ENCODE results near the gene DMD.

DMD gene

DNA sequence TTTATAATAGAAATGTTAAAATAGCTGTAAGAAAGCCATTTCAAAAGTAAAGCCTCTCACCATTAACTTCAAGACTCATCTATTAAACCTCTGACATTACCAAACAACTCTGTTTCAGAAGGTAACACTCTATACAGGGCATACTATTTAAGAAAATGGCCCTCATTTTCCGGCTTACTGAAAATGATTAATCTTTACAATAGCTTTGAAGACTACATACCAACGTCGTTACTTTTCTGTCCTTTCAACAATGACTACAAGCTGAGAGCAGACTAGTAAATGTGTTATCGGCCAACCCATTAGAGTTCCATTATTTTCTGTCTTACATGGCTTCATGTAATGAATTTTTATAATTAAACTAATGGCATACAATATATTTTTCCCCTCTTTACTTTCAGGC is 1545.9 kb downstream of the DMD start:
- no peak for DNase-seq (ENCODE audit: low read depth)
- TF ChIP-seq, protein P1, sequence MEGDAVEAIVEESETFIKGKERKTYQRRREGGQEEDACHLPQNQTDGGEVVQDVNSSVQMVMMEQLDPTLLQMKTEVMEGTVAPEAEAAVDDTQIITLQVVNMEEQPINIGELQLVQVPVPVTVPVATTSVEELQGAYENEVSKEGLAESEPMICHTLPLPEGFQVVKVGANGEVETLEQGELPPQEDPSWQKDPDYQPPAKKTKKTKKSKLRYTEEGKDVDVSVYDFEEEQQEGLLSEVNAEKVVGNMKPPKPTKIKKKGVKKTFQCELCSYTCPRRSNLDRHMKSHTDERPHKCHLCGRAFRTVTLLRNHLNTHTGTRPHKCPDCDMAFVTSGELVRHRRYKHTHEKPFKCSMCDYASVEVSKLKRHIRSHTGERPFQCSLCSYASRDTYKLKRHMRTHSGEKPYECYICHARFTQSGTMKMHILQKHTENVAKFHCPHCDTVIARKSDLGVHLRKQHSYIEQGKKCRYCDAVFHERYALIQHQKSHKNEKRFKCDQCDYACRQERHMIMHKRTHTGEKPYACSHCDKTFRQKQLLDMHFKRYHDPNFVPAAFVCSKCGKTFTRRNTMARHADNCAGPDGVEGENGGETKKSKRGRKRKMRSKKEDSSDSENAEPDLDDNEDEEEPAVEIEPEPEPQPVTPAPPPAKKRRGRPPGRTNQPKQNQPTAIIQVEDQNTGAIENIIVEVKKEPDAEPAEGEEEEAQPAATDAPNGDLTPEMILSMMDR (IDR thresholded peaks at IDR 0.05; ENCODE audit: low read depth, low read length, missing control alignments) = no peak
- no peak overlapping the region for H3K4me3 ChIP-seq (ENCODE audit: low read depth, low read length)

DNA sequence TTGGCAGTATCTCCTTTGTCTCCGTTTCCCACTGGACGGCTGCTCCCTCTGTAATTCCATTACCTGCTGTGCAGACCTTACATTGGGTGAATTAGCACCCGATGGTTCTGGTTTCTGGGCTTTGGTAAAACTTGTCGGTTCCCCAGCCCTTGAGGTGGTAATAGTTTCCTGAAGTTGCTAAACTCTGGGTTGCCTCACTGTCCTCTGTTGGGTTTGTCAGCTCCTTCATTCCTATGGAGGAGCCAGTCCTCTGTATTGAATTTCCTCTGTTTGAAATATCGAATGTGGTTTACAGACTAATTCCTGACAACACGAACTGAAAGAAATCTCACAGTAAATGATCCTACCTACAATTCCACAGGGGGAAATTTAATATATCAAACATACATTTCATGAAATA is 1548.2 kb downstream of the DMD start:
- H3K4me3 ChIP-seq (ENCODE audit: low read depth, low read length) = no peak overlapping the region
- no peak for DNase-seq (ENCODE audit: low read depth)
- TF ChIP-seq, protein P1 (IDR thresholded peaks at IDR 0.05; ENCODE audit: low read depth, low read length, missing control alignments) = no peak

DNA sequence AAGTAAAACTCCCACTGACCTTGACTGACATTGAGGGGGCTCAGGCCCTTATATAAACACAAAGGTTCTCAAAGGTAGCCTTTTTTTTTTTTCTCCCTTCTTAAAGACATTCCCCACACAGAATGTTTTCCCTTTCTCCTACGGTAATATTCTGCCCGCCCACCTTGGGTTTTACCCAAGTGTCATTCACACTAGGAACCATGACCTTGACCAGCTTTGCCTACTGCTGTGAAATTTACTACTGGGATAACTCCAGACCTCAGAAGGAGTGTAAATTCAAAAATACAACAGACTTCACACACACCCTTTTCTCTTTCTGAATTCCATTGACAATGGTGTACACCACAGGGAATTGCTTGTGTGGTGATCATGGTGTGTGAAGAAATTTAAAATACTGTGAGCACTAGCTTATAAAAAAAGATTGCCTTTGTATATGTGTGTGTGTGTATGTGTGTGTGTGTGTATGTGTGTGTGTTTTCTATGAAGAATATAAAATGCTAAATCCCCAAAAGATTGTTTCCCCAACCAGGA is 1550.0 kb downstream of the DMD start:
- TF ChIP-seq, protein P1 (IDR thresholded peaks at IDR 0.05; ENCODE audit: low read depth, low read length, missing control alignments) = no peak
- DNase-seq (ENCODE audit: low read depth) = no peak
- H3K4me3 ChIP-seq (ENCODE audit: low read depth, low read length) = no peak overlapping the region

DNA sequence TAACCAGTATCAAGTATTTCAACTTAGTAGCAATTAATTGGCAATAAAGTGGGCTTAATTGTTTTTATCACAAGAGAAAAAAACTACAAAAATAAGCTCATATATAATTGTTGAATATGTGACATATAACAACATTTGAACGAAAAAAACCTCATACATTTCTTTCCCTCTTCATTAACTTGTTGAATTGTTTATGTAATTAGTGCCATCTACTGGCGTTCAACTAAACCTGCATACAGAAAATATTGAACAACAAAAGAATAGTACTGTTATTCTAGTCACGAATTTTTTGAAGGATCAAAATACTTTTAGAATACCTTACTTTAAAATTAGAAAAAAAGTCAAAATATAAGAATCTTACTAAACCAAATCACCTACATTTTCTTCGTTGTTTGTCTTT is 1553.0 kb downstream of the DMD start:
- TF ChIP-seq, protein P1 (IDR thresholded peaks at IDR 0.05; ENCODE audit: low read depth, low read length, missing control alignments) = no peak
- no peak overlapping the region for H3K4me3 ChIP-seq (ENCODE audit: low read depth, low read length)
- DNase-seq (ENCODE audit: low read depth) = no peak

DNA sequence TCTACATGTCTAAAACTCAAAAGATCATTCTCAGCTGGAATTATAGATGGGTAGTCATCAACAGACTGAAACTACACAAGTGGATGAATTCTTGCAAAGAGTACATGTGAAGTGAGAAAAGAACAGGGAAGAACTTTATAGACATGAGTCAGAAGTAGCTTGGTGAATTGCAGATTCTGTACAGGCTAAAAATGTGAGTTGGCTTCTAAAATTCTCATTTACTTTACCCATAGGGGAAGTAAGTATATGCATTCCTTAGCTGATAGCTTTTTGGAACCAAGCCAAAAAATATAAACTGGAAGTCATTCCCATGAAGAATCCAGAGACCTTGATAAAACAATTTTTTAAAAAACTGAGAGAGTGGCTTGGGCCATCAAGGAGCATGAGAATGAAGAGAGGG is 1555.3 kb downstream of the DMD start:
- H3K4me3 ChIP-seq (ENCODE audit: low read depth, low read length) = no peak overlapping the region
- TF ChIP-seq, protein P1 (IDR thresholded peaks at IDR 0.05; ENCODE audit: low read depth, low read length, missing control alignments) = no peak
- DNase-seq (ENCODE audit: low read depth) = no peak

DNA sequence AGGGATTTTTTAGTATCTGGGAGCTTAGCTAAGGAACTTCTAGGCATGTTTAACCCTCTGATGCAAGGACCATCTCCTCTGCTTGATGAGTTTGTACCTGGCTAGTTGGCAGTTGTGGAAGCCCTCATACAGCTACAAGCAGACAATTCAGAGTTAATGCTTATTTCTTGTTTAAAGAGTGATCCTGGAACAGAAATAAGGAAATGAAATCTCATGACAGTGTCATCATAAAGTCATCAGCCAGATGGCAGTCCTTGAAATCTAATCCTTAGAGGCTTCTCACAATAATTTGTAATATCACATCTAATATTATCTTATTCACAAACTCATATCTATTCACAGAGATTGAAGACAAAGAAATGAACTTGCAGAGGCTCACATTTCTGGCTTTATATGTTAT is 1557.9 kb downstream of the DMD start:
- TF ChIP-seq, protein P1 (IDR thresholded peaks at IDR 0.05; ENCODE audit: low read depth, low read length, missing control alignments) = no peak
- DNase-seq (ENCODE audit: low read depth) = no peak
- no peak overlapping the region for H3K4me3 ChIP-seq (ENCODE audit: low read depth, low read length)

DNA sequence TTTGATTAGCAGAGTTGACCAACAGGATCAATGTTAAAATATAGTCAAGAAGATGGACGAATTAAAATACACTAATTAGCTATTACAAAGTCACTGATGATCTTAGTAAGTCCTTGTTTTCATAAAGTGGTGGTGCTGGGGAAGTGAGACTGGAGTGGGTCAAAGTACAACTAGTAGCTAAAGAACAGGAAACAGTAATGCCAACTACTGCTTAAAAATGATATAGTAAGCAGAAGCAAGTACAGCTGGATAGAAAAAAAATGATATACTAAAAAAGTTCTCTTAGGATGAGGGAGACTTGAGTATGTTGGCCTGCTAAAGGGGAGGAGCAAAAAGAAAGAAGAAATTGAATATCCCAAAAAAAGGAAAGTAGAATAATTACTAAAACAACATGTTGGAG is 1558.7 kb downstream of the DMD start:
- TF ChIP-seq, protein P1 (IDR thresholded peaks at IDR 0.05; ENCODE audit: low read depth, low read length, missing control alignments) = no peak

More for the DNA sequence above, 1558.7 kb downstream of the DMD start:
- no peak overlapping the region for H3K4me3 ChIP-seq (ENCODE audit: low read depth, low read length)
- no peak for DNase-seq (ENCODE audit: low read depth)

Measured in GM12864 (cell line).